H1 (cell line): ENCODE measurements around the gene TUBA4B. TPM values are rescaled to one million over a fixed set of nuclear protein-coding genes. Genes with fewer than 3 reads are reported as not detected.

Experiments
- CTCF ChIA-PET: fragments of 300-600 bp; sonication (Branson Sonifier 250); formaldehyde crosslinking; loops from one replicate; lab custom pipeline; 2021; ENCODE audit not compliant: partially characterized antibody; lab: Charles Lee
- POLR2A ChIA-PET: fragments of 300-600 bp; sonication (Branson Sonifier 250); formaldehyde crosslinking; loops from one replicate; lab custom pipeline; 2021; ENCODE audit warnings: inconsistent platforms; ENCODE audit not compliant: partially characterized antibody; lab: Charles Lee
- DNase-seq, 2 experiments: peaks; one replicate each; pipeline versions ENCODE4 v3.0.0 to v3.0.0-alpha.2; 2010 to 2022; ENCODE audit warnings: low spot score in 2 of 2, low read depth in 1 of 2, mixed read lengths in 1 of 2
- FAIRE-seq: peaks from 2 replicates; lab custom pipeline; 2011; peaks lifted over from hg19 to GRCh38; lab: Jason Lieb, UNC
- H2AFZ ChIP-seq: 2 replicates; pipeline ENCODE4 v1.8.1; 2012; ENCODE audit warnings: low read length, inconsistent platforms
- H2AK5ac ChIP-seq: 2 replicates; pipeline ENCODE4 v1.6.1; 2013; ENCODE audit warnings: low read depth, low read length
- H2BK120ac ChIP-seq: replicated peaks from 2 replicates; pipeline ENCODE3; 2013; ENCODE audit warnings: low read depth, low read length, inconsistent platforms
- H2BK12ac ChIP-seq: 2 replicates; pipeline ENCODE4 v1.6.1; 2013; ENCODE audit warnings: low read depth, low read length
- H2BK15ac ChIP-seq: 2 replicates; pipeline ENCODE4 v1.6.1; 2013; ENCODE audit warnings: low read length
- H2BK20ac ChIP-seq: 2 replicates; pipeline ENCODE4 v1.6.1; 2013; ENCODE audit warnings: low read length
- H2BK5ac ChIP-seq: 2 replicates; pipeline ENCODE4 v1.6.1; 2013; ENCODE audit warnings: low read depth, low read length
- H3K14ac ChIP-seq: 2 replicates; pipeline ENCODE4 v1.6.1; 2013; ENCODE audit warnings: inconsistent platforms; ENCODE audit not compliant: insufficient read length
- H3K18ac ChIP-seq: 2 replicates; pipeline ENCODE4 v1.6.1; 2013; ENCODE audit warnings: low read length; ENCODE audit errors: extremely low read depth
- H3K23ac ChIP-seq: 2 replicates; pipeline ENCODE4 v1.6.1; 2013; ENCODE audit warnings: inconsistent platforms; ENCODE audit not compliant: insufficient read length
- H3K23me2 ChIP-seq: 2 replicates; pipeline ENCODE4 v1.6.1; 2013; ENCODE audit warnings: low read depth, low read length
- H3K27ac ChIP-seq: 2 replicates; pipeline ENCODE4 v1.6.1; 2011; ENCODE audit warnings: low read depth, low read length, inconsistent platforms
- H3K27me3 ChIP-seq, 4 experiments: replicated peaks in 1 of 4; 1 replicate in 1 of 4; 2 replicates in 3 of 4; pipeline versions ENCODE4 v1.6.1 to v1.8.1; 2011 to 2013; ENCODE audit warnings: low read length in 3 of 4, mild to moderate bottlenecking in 3 of 4, inconsistent platforms in 2 of 4, mixed read lengths in 2 of 4, moderate library complexity in 1 of 4; ENCODE audit not compliant: control insufficient read depth in 3 of 4, insufficient read depth in 3 of 4; ENCODE audit errors: extremely low read depth in 1 of 4
- H3K36me3 ChIP-seq, 4 experiments: 2 replicates each; pipeline versions ENCODE4 v1.6.1 to v1.8.1; 2011 to 2013; ENCODE audit warnings: mild to moderate bottlenecking in 4 of 4, low read length in 3 of 4, moderate library complexity in 2 of 4, control low read depth in 1 of 4, inconsistent platforms in 1 of 4; ENCODE audit not compliant: insufficient read depth in 4 of 4, control insufficient read depth in 2 of 4
- H3K4ac ChIP-seq: replicated peaks from 2 replicates; pipeline ENCODE3; 2013; ENCODE audit warnings: low read length, low read depth, mixed read lengths, inconsistent platforms; ENCODE audit not compliant: insufficient read length
- H3K4me1 ChIP-seq, 4 experiments: replicated peaks in 1 of 4; 1 replicate in 1 of 4; 2 replicates in 3 of 4; pipeline versions ENCODE4 v1.6.1 to v1.8.1; 2011 to 2013; ENCODE audit warnings: low read length in 3 of 4, inconsistent platforms in 2 of 4, mixed read lengths in 1 of 4; ENCODE audit not compliant: insufficient read depth in 4 of 4, control insufficient read depth in 3 of 4
- H3K4me2 ChIP-seq, 2 experiments: 2 replicates each; pipeline versions ENCODE4 v1.6.1 to v1.8.1; 2011 to 2013; ENCODE audit warnings: low read depth in 2 of 2, low read length in 2 of 2, control low read depth in 1 of 2, inconsistent platforms in 1 of 2, mild to moderate bottlenecking in 1 of 2; ENCODE audit not compliant: insufficient read depth in 1 of 2
- H3K4me3 ChIP-seq, 4 experiments: fragments of 200-600, 300-600 bp in 1 of 4; sonication (generic), shearing (Covaris generic), sonication (Bioruptor Twin) in 1 of 4; 2 replicates each; pipeline versions ENCODE4 v1.5.1 to v1.8.1; 2011 to 2016; ENCODE audit warnings: low read length in 4 of 4, low read depth in 3 of 4, control low read depth in 2 of 4, inconsistent platforms in 2 of 4, mild to moderate bottlenecking in 2 of 4, mixed read lengths in 1 of 4, moderate library complexity in 1 of 4; ENCODE audit not compliant: insufficient read depth in 2 of 4; ENCODE audit errors: extremely low read depth in 1 of 4
- H3K56ac ChIP-seq: replicated peaks from 2 replicates; pipeline ENCODE3; 2013; ENCODE audit warnings: low read depth, mild to moderate bottlenecking, mixed read lengths, low read length, inconsistent platforms; ENCODE audit not compliant: insufficient read length
- H3K79me1 ChIP-seq: 2 replicates; pipeline ENCODE4 v1.6.1; 2013; ENCODE audit warnings: low read depth, low read length, control low read depth
- H3K79me2 ChIP-seq, 2 experiments: 2 replicates each; pipeline versions ENCODE4 v1.6.1 to v1.8.1; 2012 to 2013; ENCODE audit warnings: low read length in 2 of 2, mild to moderate bottlenecking in 2 of 2, inconsistent platforms in 1 of 2; ENCODE audit not compliant: insufficient read depth in 2 of 2, control insufficient read depth in 1 of 2
- H3K9ac ChIP-seq, 4 experiments: replicated peaks in 1 of 4; 1 replicate in 1 of 4; 2 replicates in 3 of 4; pipeline versions ENCODE4 v1.6.1 to v1.8.1; 2011 to 2013; ENCODE audit warnings: low read depth in 3 of 4, low read length in 3 of 4, control low read depth in 2 of 4, mild to moderate bottlenecking in 2 of 4, moderate library complexity in 2 of 4, inconsistent platforms in 1 of 4; ENCODE audit errors: extremely low read depth in 1 of 4
- H3K9me3 ChIP-seq, 2 experiments: 2 replicates each; pipeline versions ENCODE4 v1.6.1 to v1.8.1; 2012 to 2013; ENCODE audit warnings: mild to moderate bottlenecking in 2 of 2, moderate library complexity in 2 of 2, control low read depth in 1 of 2, inconsistent platforms in 1 of 2, low read depth in 1 of 2, low read length in 1 of 2, mixed read lengths in 1 of 2; ENCODE audit not compliant: insufficient read depth in 2 of 2
- H4K20me1 ChIP-seq, 2 experiments: replicated peaks in 1 of 2; 2 replicates each; pipeline versions ENCODE3 to v1.8.1; 2011 to 2013; ENCODE audit warnings: inconsistent platforms in 2 of 2, low read length in 2 of 2, mild to moderate bottlenecking in 1 of 2; ENCODE audit not compliant: insufficient read depth in 2 of 2, control insufficient read depth in 1 of 2
- H4K5ac ChIP-seq: 2 replicates; pipeline ENCODE4 v1.6.1; 2013; ENCODE audit warnings: low read length, low read depth, mixed read lengths, inconsistent platforms; ENCODE audit not compliant: insufficient read length
- H4K8ac ChIP-seq: 2 replicates; pipeline ENCODE4 v1.8.0; 2013; ENCODE audit warnings: mild to moderate bottlenecking, moderate library complexity, low read length, inconsistent platforms; ENCODE audit not compliant: insufficient read depth; ENCODE audit errors: extremely low read depth
- H4K91ac ChIP-seq: replicated peaks from 2 replicates; pipeline ENCODE3; 2013; ENCODE audit warnings: low read length, mixed read lengths, inconsistent platforms; ENCODE audit not compliant: insufficient read length
- ATF3 ChIP-seq: IDR thresholded peaks from 2 replicates; pipeline ENCODE4 v1.6.1; 2011; ENCODE audit warnings: low read depth, mild to moderate bottlenecking, low read length; ENCODE audit not compliant: insufficient read depth
- CBX8 ChIP-seq: fragments of 300-800, 300-1000 bp; sonication (generic); IDR thresholded peaks from 2 replicates; pipeline ENCODE4 v1.7.1; 2016; ENCODE audit warnings: low read depth, low read length, borderline replicate concordance
- HDAC2 ChIP-seq, 2 experiments: fragments of 300-600 bp in 1 of 2; sonication (generic) in 1 of 2; IDR thresholded peaks; 2 replicates each; pipeline ENCODE4 v1.6.1; 2011 to 2012; ENCODE audit warnings: low read depth in 2 of 2, low read length in 2 of 2, mild to moderate bottlenecking in 2 of 2, moderate library complexity in 2 of 2, borderline replicate concordance in 1 of 2, inconsistent platforms in 1 of 2
- HDAC6 ChIP-seq: IDR thresholded peaks from one replicate; pipeline ENCODE4 v1.7.1; 2012; ENCODE audit warnings: low read depth, mild to moderate bottlenecking, inconsistent platforms, low read length, moderate library complexity
- JUN ChIP-seq: IDR thresholded peaks from 2 replicates; pipeline ENCODE4 v1.6.1; 2011; ENCODE audit warnings: low read depth, mild to moderate bottlenecking, improper control_type of control experiment, low read length
- KDM5A ChIP-seq: fragments of 200-600 bp; IDR thresholded peaks from 2 replicates; pipeline ENCODE4 v1.7.1; 2012; ENCODE audit warnings: mild to moderate bottlenecking, low read length, inconsistent platforms, mixed read lengths
- NANOG ChIP-seq: IDR thresholded peaks from 2 replicates; pipeline ENCODE4 v1.6.1; 2011; ENCODE audit warnings: low read length, low read depth, mild to moderate bottlenecking, inconsistent platforms; ENCODE audit not compliant: insufficient read depth, poor library complexity, severe bottlenecking
- SP1 ChIP-seq: IDR thresholded peaks from 2 replicates; pipeline ENCODE4 v1.6.1; 2011; ENCODE audit warnings: low read depth, low read length
- SP4 ChIP-seq: IDR thresholded peaks from 2 replicates; pipeline ENCODE4 v1.6.1; 2012; ENCODE audit warnings: low read length, inconsistent platforms
- TBP ChIP-seq: IDR thresholded peaks from 2 replicates; pipeline ENCODE4 v1.6.1; 2011; ENCODE audit warnings: low read depth, low read length, improper control_type of control experiment
- TCF12 ChIP-seq: IDR thresholded peaks from 2 replicates; pipeline ENCODE4 v1.6.1; 2011; ENCODE audit warnings: low read depth, mild to moderate bottlenecking, low read length
- TEAD4 ChIP-seq: IDR thresholded peaks from 2 replicates; pipeline ENCODE4 v1.6.1; 2012; ENCODE audit warnings: low read depth, low read length, inconsistent platforms, mixed read lengths
- USF2 ChIP-seq: IDR thresholded peaks from 2 replicates; pipeline ENCODE4 v1.6.1; 2011; ENCODE audit warnings: low read length, improper control_type of control experiment
- WGBS, 2 experiments: shearing (Covaris generic) in 1 of 2; methylation state at CpG; one replicate each; pipeline versions ENCODE4 v1.1.6 to v1.1.7; 2013 to 2015; ENCODE audit warnings: low lambda C conversion rate in 2 of 2, mixed read lengths in 2 of 2, inconsistent platforms in 1 of 2, low coverage in 1 of 2, missing lambda C conversion rate in 1 of 2; ENCODE audit not compliant: insufficient replicate concordance in 2 of 2, insufficient coverage in 1 of 2, insufficient read length in 1 of 2; ENCODE audit errors: extremely low coverage in 1 of 2, missing lambda C conversion rate in 1 of 2; 5-methylcytosine and 5-hydroxymethylcytosine counted together
- polyA plus RNA-seq, 7 experiments: library from polyadenylated mRNA; depleted of rRNA in 3 of 7; stranded (reverse) in 5 of 7; unstranded in 2 of 7; fragments of >200 nt in 5 of 7; fragments of 200-250 nt in 2 of 7; gene quantifications; 1 replicate in 5 of 7; 2 replicates in 1 of 7; 4 replicates in 1 of 7; pipeline versions ENCODE4 v1.2.1 to v1.2.3, GENCODE V29; 2011 to 2013; ENCODE audit warnings: missing spikeins in 2 of 7, mixed read lengths in 2 of 7
- total RNA-seq: library from RNA; stranded (reverse); fragmentation: NEBNext Ultra II Directional; extraction: Animal tissue kit (Norgen Biotek cat#: 25700); gene quantifications from 2 replicates; pipeline ENCODE4 v1.2.1, GENCODE V29; 2021

Gene TUBA4B
- total and polyA plus RNA-seq, 2 of the 8 experiments (the other 6 are each of a cell fraction or from before 2014, with no cell fraction given) = 0.08 to 0.24 TPM

GRCh38 chr2:219271021-219271420 lies 18.0 kb downstream of the TUBA4B start:
- CTCF ChIA-PET = interaction anchor here (0.6 to 1.8 kb wide), 4 partner anchors 10 to 87 kb away, joined by 3 to 8 read pairs (median 4); no protein-coding TSS in a partner anchor
- POLR2A ChIA-PET = no interaction called here
- no peak overlapping the region for H2AFZ ChIP-seq
- no peak overlapping the region for H4K5ac ChIP-seq
- H3K56ac ChIP-seq = no peak overlapping the region
- DNase-seq = no peak
- peaks cover 0 to 3% (median 0%) of the 10 kb centered on the region in 4 experiments; a peak in 2 of 7 replicates for H3K4me1 ChIP-seq
- no peaks in the 10 kb centered on the region for H3K9me3 ChIP-seq
- no peaks in the 10 kb centered on the region for H3K36me3 ChIP-seq
- no peak overlapping the region for H2BK5ac ChIP-seq
- no peaks in the 10 kb centered on the region for H3K79me2 ChIP-seq
- H4K91ac ChIP-seq = no peak overlapping the region
- no peak overlapping the region for H3K9ac ChIP-seq
- H3K4me3 ChIP-seq = no peak overlapping the region
- no peaks in the 10 kb centered on the region for H4K20me1 ChIP-seq
- peaks cover 0 to 3% (median 0%) of the 10 kb centered on the region in 4 experiments; a peak in 2 of 7 replicates for H3K27me3 ChIP-seq
- no peaks in the 10 kb centered on the region for H3K79me1 ChIP-seq
- no peak overlapping the region for H2BK120ac ChIP-seq
- no peak for FAIRE-seq
- 88% methylated on average over 2 of the region's 2 CpGs; no CpG with 5 or more reads in 1 of the 2 experiments for WGBS, 2 experiments
- no peak overlapping the region for H2BK12ac ChIP-seq
- H2BK15ac ChIP-seq = no peak overlapping the region
- no peak overlapping the region for H2AK5ac ChIP-seq
- H3K14ac ChIP-seq = no peak overlapping the region
- H3K23me2 ChIP-seq = no peaks in the 10 kb centered on the region
- H3K27ac ChIP-seq = no peak overlapping the region
- H3K4me2 ChIP-seq = no peak overlapping the region
- H3K23ac ChIP-seq = no peak overlapping the region
- H3K18ac ChIP-seq = no peak overlapping the region
- no peak overlapping the region for H2BK20ac ChIP-seq
- no peak overlapping the region for H3K4ac ChIP-seq
- no peak overlapping the region for H4K8ac ChIP-seq
- no peak for TF ChIP-seq TCF12
- TF ChIP-seq CBX8 = no peak
- TF ChIP-seq HDAC6 = no peak
- no peak for TF ChIP-seq TBP
- no peak for TF ChIP-seq JUN
- no peak for TF ChIP-seq KDM5A
- TF ChIP-seq SP1 = no peak
- TF ChIP-seq ATF3 = no peak
- TF ChIP-seq HDAC2 (IDR thresholded peaks at IDR 0.05; ENCODE audit: borderline replicate concordance in 1 of 2, low read depth in 2 of 2, low read length in 2 of 2) = no peak
- TF ChIP-seq USF2 = no peak
- no peak for TF ChIP-seq TEAD4
- no peak for TF ChIP-seq SP4
- TF ChIP-seq NANOG = no peak
